Thoracic aorta (tissue), 2 donors: ENCODE measurements around the gene ODAPH. TPM values are rescaled to one million over a fixed set of nuclear protein-coding genes. Genes with fewer than 3 reads are reported as not detected.
"Not testable (repeated sequence)": the region's sequence is repeated elsewhere in the genome, so short reads cannot be mapped to it uniquely, and the experiment has no call there.

Source experiments
- ATAC-seq: fragments of 150-250 bp; one replicate; pipeline ENCODE4 v1.8.0; 2017; ENCODE audit warnings: low read depth; ENCODE audit not compliant: insufficient number of reproducible peaks, low FRiP score
- DNase-seq: peaks from one replicate; pipeline ENCODE4 v3.0.0-alpha.2; 2020; ENCODE audit warnings: low spot score
- H3K27ac ChIP-seq, 2 donors: fragments of 200-600 bp; sonication (generic); 1 replicate in 1 of 2; 2 replicates in 1 of 2; pipeline ENCODE4 v1.5.1; 2016; ENCODE audit warnings: mild to moderate bottlenecking in 2 of 2, moderate library complexity in 2 of 2
- H3K27me3 ChIP-seq: fragments of 200-600 bp; sonication (generic); replicated peaks from 2 replicates; pipeline ENCODE4 v1.6.0; 2016; ENCODE audit warnings: mild to moderate bottlenecking; ENCODE audit not compliant: insufficient read depth
- H3K36me3 ChIP-seq: fragments of 200-600 bp; sonication (generic); one replicate; pipeline ENCODE4 v1.5.1; 2016
- H3K4me1 ChIP-seq, 2 donors: fragments of 200-600 bp; sonication (generic); 1 replicate in 1 of 2; 2 replicates in 1 of 2; pipeline versions ENCODE4 v1.5.1 to v1.6.0; 2016; ENCODE audit warnings: low read depth in 2 of 2, mild to moderate bottlenecking in 1 of 2; ENCODE audit not compliant: control insufficient read depth in 1 of 2
- H3K4me3 ChIP-seq: fragments of 200-600 bp; sonication (generic); 2 replicates; pipeline ENCODE4 v1.5.1; 2016; ENCODE audit warnings: mild to moderate bottlenecking
- H3K9me3 ChIP-seq: fragments of 200-600 bp; sonication (generic); 2 replicates; pipeline ENCODE4 v1.5.1; 2016
- CTCF ChIP-seq: fragments of 200-600 bp; sonication (generic); IDR thresholded peaks from one replicate; pipeline ENCODE4 v1.5.1; 2019; ENCODE audit warnings: antibody characterized with exemption
- total RNA-seq, 2 donors: library from RNA; depleted of rRNA; stranded (reverse); fragments of >200 nt; gene quantifications; one replicate each; pipeline versions ENCODE4 v1.1.0 to v1.2.3, GENCODE V29; 2016

ODAPH gene
- total RNA-seq, 2 donors from 2014 or later, result not detected

DNA sequence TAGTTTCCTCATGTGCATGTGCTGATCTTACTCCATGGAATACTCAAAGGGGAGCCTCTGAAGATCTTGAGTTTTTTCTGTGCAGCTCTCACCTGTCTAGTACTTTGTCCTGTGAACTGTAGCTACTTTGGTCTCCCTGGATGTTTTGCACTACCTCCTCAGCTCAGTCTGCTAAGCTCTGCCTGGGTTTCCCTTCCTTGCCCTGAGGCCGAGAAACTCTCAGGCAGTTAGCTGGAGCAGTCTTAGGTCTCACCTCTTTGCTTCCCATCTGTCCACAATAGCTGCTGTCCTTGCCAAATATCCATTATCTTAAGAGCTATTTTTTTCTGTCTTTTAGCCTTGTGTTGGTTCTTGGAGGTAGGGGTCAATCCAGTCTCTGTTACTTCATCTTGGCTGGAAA, 30.0 kb upstream of the ODAPH start:
- no peak for TF ChIP-seq CTCF
- H3K4me3 ChIP-seq, result no peak overlapping the region
- peaks cover 35% of the 10 kb centered on the region for H3K36me3 ChIP-seq
- no peaks in the 10 kb centered on the region for H3K4me1 ChIP-seq
- DNase-seq, result no peak
- ATAC-seq, result no peak
- H3K27ac ChIP-seq, result no peak overlapping the region
- H3K27me3 ChIP-seq, result no peaks in the 10 kb centered on the region
- no peaks in the 10 kb centered on the region for H3K9me3 ChIP-seq

GRCh38 chr4:75527482-75527881, 28.4 kb upstream of the ODAPH start:
- no peaks in the 10 kb centered on the region for H3K4me1 ChIP-seq
- H3K27me3 ChIP-seq, result no peaks in the 10 kb centered on the region
- H3K9me3 ChIP-seq, result no peaks in the 10 kb centered on the region
- H3K4me3 ChIP-seq, result no peak overlapping the region
- no peak for TF ChIP-seq CTCF
- no peak overlapping the region for H3K27ac ChIP-seq
- H3K36me3 ChIP-seq, result peaks cover 43% of the 10 kb centered on the region
- DNase-seq (no peak), ATAC-seq (no peak)

GRCh38 chr4:75530556-75531322, 25.1 kb upstream of the ODAPH start:
- H3K36me3 ChIP-seq, result peaks cover 39% of the 10 kb centered on the region
- H3K27ac ChIP-seq, result no peak overlapping the region
- peaks cover 10% of the 10 kb centered on the region for H3K9me3 ChIP-seq
- no peak overlapping the region for H3K4me3 ChIP-seq
- ATAC-seq, result no peak
- no peaks in the 10 kb centered on the region for H3K27me3 ChIP-seq
- H3K4me1 ChIP-seq, result no peaks in the 10 kb centered on the region
- DNase-seq, result no peak
- TF ChIP-seq CTCF, result no peak

DNA sequence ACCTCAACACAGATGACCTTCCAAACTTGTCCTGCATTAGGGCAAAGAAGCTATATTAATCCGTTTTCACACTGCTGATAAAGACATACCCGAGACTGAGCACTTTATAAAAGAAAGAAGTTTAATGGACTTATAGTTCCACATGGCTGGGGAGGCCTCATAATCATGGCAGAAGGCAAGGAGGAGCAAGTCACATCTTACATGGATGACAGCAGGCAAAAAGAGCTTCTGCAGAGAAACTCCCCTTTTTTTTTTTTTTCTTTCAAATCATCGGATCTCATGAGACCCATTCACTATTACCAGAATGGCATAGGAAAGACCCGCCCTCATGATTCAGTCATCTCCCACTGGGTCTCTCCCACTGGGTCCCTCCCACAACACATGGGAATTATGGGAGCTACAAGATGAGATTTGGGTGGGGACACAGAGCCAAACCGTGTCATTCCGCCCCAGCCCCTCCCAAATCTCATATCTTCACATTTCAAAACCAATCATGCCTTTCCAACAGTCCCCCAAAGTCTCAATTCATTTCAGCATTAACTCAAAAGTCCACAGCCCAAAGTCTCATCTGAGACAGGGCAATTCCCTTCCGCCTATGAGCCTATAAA, 24.2 kb upstream of the ODAPH start:
- H3K4me1 ChIP-seq, H3K27me3 ChIP-seq, ATAC-seq, DNase-seq, H3K27ac ChIP-seq, H3K4me3 ChIP-seq: not testable (repeated sequence)
- Histone ChIP-seq H3K9me3 (peaks cover 10% of the 10 kb centered on the region), H3K36me3 (peaks cover 37% of the 10 kb centered on the region)

DNA sequence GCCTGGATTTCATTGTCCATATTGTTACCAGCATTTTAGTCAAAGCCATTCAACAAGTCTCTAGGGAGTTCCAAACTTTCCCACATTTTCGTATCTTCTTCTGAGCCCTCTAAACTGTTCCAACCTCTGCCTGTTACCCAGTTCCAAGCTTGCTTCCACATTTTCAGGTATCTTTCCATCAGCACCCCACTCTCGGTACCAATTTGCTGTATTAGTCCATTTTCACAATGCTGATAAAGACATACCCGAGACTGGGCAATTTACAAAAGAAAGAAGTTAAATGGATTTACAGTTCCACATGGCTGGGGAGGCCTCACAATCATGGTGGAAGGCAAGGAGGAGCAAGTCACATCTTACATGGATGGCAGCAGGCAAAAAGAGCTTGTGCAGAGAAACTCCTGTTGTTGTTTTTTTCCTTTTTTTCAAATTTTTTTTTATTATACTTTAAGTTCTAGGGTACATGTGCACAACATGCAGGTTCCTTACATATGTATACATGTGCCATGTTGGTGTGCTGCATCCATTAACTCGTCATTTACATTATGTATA, 22.5 kb upstream of the ODAPH start:
- peaks cover 27% of the 10 kb centered on the region for H3K36me3 ChIP-seq
- peaks cover 10% of the 10 kb centered on the region for H3K9me3 ChIP-seq
- not testable (repeated sequence) for H3K4me1 ChIP-seq, H3K4me3 ChIP-seq, H3K27me3 ChIP-seq, DNase-seq, H3K27ac ChIP-seq, ATAC-seq

GRCh38 chr4:75533926-75534325, 21.9 kb upstream of the ODAPH start:
- not testable (repeated sequence) for H3K4me3 ChIP-seq, DNase-seq, H3K27ac ChIP-seq, H3K27me3 ChIP-seq, H3K4me1 ChIP-seq, ATAC-seq
- H3K36me3 ChIP-seq, result peaks cover 27% of the 10 kb centered on the region
- peaks cover 10% of the 10 kb centered on the region for H3K9me3 ChIP-seq

- not testable (repeated sequence) for H3K4me3 ChIP-seq, H3K27me3 ChIP-seq, DNase-seq, H3K36me3 ChIP-seq, H3K27ac ChIP-seq, H3K4me1 ChIP-seq, ATAC-seq
- H3K9me3 ChIP-seq, result peaks cover 10% of the 10 kb centered on the region
These were observed 18.6 kb upstream of the ODAPH start for GRCh38 chr4:75537308-75537707.
